Measurements from ENCODE around the gene SUN3.

- TF ChIP-seq CTCF (IDR thresholded peaks at IDR 0.05 in 2 of 3, conservative IDR thresholded peaks at IDR 0.05 in 1 of 3; ENCODE audit: control insufficient read depth in 2 of 3, extremely low read depth in 1 of 3, insufficient read depth in 1 of 3, low read depth in 3 of 3, low read length in 3 of 3): no peak
- no peak for TF ChIP-seq HDAC6 (IDR thresholded peaks at IDR 0.05; ENCODE audit: unreplicated experiment)
- no peak for TF ChIP-seq MYC (IDR thresholded peaks at IDR 0.05; ENCODE audit: insufficient read depth, insufficient read length, insufficient replicate concordance, low read length, severe bottlenecking)
- TF ChIP-seq CBX3 (IDR thresholded peaks at IDR 0.05; ENCODE audit: borderline replicate concordance, low read depth): no peak
- TF ChIP-seq, protein P1, sequence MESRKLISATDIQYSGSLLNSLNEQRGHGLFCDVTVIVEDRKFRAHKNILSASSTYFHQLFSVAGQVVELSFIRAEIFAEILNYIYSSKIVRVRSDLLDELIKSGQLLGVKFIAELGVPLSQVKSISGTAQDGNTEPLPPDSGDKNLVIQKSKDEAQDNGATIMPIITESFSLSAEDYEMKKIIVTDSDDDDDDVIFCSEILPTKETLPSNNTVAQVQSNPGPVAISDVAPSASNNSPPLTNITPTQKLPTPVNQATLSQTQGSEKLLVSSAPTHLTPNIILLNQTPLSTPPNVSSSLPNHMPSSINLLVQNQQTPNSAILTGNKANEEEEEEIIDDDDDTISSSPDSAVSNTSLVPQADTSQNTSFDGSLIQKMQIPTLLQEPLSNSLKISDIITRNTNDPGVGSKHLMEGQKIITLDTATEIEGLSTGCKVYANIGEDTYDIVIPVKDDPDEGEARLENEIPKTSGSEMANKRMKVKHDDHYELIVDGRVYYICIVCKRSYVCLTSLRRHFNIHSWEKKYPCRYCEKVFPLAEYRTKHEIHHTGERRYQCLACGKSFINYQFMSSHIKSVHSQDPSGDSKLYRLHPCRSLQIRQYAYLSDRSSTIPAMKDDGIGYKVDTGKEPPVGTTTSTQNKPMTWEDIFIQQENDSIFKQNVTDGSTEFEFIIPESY (IDR thresholded peaks at IDR 0.05): no peak
- no peak for TF ChIP-seq SRF (IDR thresholded peaks at IDR 0.05; ENCODE audit: low read depth in 2 of 2, low read length in 2 of 2)
- TF ChIP-seq ZNF24 (IDR thresholded peaks at IDR 0.05): no peak
- no peak for TF ChIP-seq EZH2 (IDR thresholded peaks at IDR 0.05; ENCODE audit: borderline replicate concordance, control insufficient read depth, low read depth, low read length)
Measured at GRCh38 chr7:47951374-47951773, 77.5 kb downstream of the SUN3 start.

Measured in GM12878 (cell line).